ENCODE data around the gene CADPS2.

DNA sequence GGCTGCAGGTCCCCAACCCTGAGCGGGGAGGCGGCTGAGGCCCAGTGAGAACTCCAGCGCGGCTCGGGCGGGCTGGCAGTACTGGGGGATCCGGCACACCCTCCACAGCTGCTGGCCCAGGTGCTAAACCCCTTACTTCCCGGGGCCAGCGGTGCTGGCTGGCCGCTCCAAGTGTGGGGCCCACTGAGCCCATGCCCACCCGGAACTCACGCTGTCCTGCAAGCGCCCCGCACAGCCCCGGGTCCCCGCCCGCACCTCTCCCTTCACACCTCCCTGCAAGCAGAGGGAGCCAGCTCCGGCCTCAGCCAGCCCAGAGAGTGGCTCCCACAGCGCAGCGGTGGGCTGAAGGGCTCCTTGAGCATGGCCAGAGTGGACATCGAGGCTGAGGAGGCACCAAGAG lies 212.3 kb downstream of the CADPS2 start:
- TF ChIP-seq, protein P1, sequence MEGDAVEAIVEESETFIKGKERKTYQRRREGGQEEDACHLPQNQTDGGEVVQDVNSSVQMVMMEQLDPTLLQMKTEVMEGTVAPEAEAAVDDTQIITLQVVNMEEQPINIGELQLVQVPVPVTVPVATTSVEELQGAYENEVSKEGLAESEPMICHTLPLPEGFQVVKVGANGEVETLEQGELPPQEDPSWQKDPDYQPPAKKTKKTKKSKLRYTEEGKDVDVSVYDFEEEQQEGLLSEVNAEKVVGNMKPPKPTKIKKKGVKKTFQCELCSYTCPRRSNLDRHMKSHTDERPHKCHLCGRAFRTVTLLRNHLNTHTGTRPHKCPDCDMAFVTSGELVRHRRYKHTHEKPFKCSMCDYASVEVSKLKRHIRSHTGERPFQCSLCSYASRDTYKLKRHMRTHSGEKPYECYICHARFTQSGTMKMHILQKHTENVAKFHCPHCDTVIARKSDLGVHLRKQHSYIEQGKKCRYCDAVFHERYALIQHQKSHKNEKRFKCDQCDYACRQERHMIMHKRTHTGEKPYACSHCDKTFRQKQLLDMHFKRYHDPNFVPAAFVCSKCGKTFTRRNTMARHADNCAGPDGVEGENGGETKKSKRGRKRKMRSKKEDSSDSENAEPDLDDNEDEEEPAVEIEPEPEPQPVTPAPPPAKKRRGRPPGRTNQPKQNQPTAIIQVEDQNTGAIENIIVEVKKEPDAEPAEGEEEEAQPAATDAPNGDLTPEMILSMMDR (IDR thresholded peaks at IDR 0.05 in 4 of 5, conservative IDR thresholded peaks at IDR 0.05 in 1 of 5): no peak
- TF ChIP-seq POLR2A (IDR thresholded peaks at IDR 0.05): no peak
